H9 (cell line): ENCODE data around the gene RNF175. TPM values are rescaled to one million over a fixed set of nuclear protein-coding genes. Genes with fewer than 3 reads are reported as not detected.

Source experiments
- DNase-seq: peaks from one replicate; pipeline ENCODE4 v3.0.0-alpha.2; 2017
- H2AFZ ChIP-seq: one replicate; pipeline ENCODE4 v1.6.1; 2013; ENCODE audit warnings: mild to moderate bottlenecking, low read length, control low read depth, moderate library complexity
- H2AK5ac ChIP-seq: 2 replicates; pipeline ENCODE4 v1.6.1; 2013; ENCODE audit warnings: low read length, control low read depth, mixed read lengths; ENCODE audit not compliant: insufficient read length
- H2BK120ac ChIP-seq: one replicate; pipeline ENCODE4 v1.6.1; 2013; ENCODE audit warnings: low read depth, mild to moderate bottlenecking, low read length, control low read depth, inconsistent platforms; ENCODE audit not compliant: poor library complexity, severe bottlenecking
- H2BK12ac ChIP-seq: 2 replicates; pipeline ENCODE4 v1.6.1; 2013; ENCODE audit warnings: low read length, control low read depth, mixed read lengths, low read depth; ENCODE audit not compliant: insufficient read length
- H2BK15ac ChIP-seq: 2 replicates; pipeline ENCODE4 v1.6.1; 2013; ENCODE audit warnings: low read depth, low read length, control low read depth
- H2BK20ac ChIP-seq: one replicate; pipeline ENCODE4 v1.6.1; 2013; ENCODE audit warnings: low read depth, mild to moderate bottlenecking, low read length, control low read depth, inconsistent platforms; ENCODE audit not compliant: poor library complexity, severe bottlenecking
- H2BK5ac ChIP-seq: 2 replicates; pipeline ENCODE4 v1.6.1; 2013; ENCODE audit warnings: low read length, control low read depth, mixed read lengths; ENCODE audit not compliant: insufficient read length
- H3K14ac ChIP-seq: 2 replicates; pipeline ENCODE4 v1.6.1; 2013; ENCODE audit warnings: low read length, control low read depth; ENCODE audit not compliant: insufficient read depth
- H3K18ac ChIP-seq: 2 replicates; pipeline ENCODE4 v1.6.1; 2013; ENCODE audit warnings: low read depth, mild to moderate bottlenecking, mixed read lengths, low read length, control low read depth; ENCODE audit not compliant: insufficient read length
- H3K23ac ChIP-seq: 2 replicates; pipeline ENCODE4 v1.6.1; 2013; ENCODE audit warnings: low read length, control low read depth, mixed read lengths, low read depth; ENCODE audit not compliant: insufficient read length
- H3K23me2 ChIP-seq: 2 replicates; pipeline ENCODE4 v1.6.1; 2013; ENCODE audit warnings: low read depth, mild to moderate bottlenecking, mixed read lengths, low read length, control low read depth; ENCODE audit not compliant: insufficient read length, poor library complexity, severe bottlenecking
- H3K27ac ChIP-seq: 2 replicates; pipeline ENCODE4 v1.5.1; 2013; ENCODE audit warnings: low read length, control low read depth, mixed read lengths, low read depth; ENCODE audit not compliant: insufficient read length
- H3K27me3 ChIP-seq: 2 replicates; pipeline ENCODE4 v1.6.1; 2013; ENCODE audit warnings: low read length, control low read depth, inconsistent platforms; ENCODE audit not compliant: insufficient read depth
- H3K4ac ChIP-seq: 2 replicates; pipeline ENCODE4 v1.6.1; 2013; ENCODE audit warnings: low read depth, mild to moderate bottlenecking, control low read depth, inconsistent platforms, low read length, moderate library complexity
- H3K4me1 ChIP-seq: 2 replicates; pipeline ENCODE4 v1.6.1; 2013; ENCODE audit warnings: low read length, control low read depth, inconsistent platforms; ENCODE audit not compliant: insufficient read depth
- H3K4me2 ChIP-seq: 2 replicates; pipeline ENCODE4 v1.6.1; 2013; ENCODE audit warnings: low read length, control low read depth, mixed read lengths; ENCODE audit not compliant: insufficient read length, insufficient read depth
- H3K56ac ChIP-seq: 2 replicates; pipeline ENCODE4 v1.6.1; 2013; ENCODE audit warnings: low read depth, mild to moderate bottlenecking, mixed read lengths, low read length, control low read depth; ENCODE audit not compliant: insufficient read length
- H3K79me1 ChIP-seq: 2 replicates; pipeline ENCODE4 v1.6.1; 2013; ENCODE audit warnings: low read depth, mild to moderate bottlenecking, moderate library complexity, low read length, control low read depth, inconsistent platforms; ENCODE audit not compliant: insufficient read depth, poor library complexity, severe bottlenecking
- H3K79me2 ChIP-seq: 2 replicates; pipeline ENCODE4 v1.6.1; 2013; ENCODE audit warnings: low read length, control low read depth, inconsistent platforms; ENCODE audit not compliant: insufficient read depth
- H3K9ac ChIP-seq: 2 replicates; pipeline ENCODE4 v1.6.1; 2013; ENCODE audit warnings: low read length, control low read depth, mixed read lengths; ENCODE audit not compliant: insufficient read length; ENCODE audit errors: extremely low read depth
- H3K9me3 ChIP-seq: one replicate; pipeline ENCODE4 v1.6.1; 2013; ENCODE audit warnings: low read depth, low read length, inconsistent platforms; ENCODE audit not compliant: control insufficient read depth
- H3T11ph ChIP-seq: one replicate; pipeline ENCODE4 v1.6.1; 2013; ENCODE audit warnings: mild to moderate bottlenecking, low read length, control low read depth, inconsistent platforms
- H4K20me1 ChIP-seq: one replicate; pipeline ENCODE4 v1.6.1; 2013; ENCODE audit not compliant: control insufficient read depth, insufficient read length, insufficient read depth
- H4K5ac ChIP-seq: 2 replicates; pipeline ENCODE4 v1.6.1; 2013; ENCODE audit warnings: low read depth, mild to moderate bottlenecking, mixed read lengths, low read length, control low read depth; ENCODE audit not compliant: insufficient read length
- H4K8ac ChIP-seq: replicated peaks from 2 replicates; pipeline ENCODE4 v1.6.1; 2013; ENCODE audit warnings: low read length, control low read depth, mixed read lengths, low read depth; ENCODE audit not compliant: insufficient read length
- H4K91ac ChIP-seq: 2 replicates; pipeline ENCODE4 v1.6.1; 2013; ENCODE audit warnings: low read depth, mild to moderate bottlenecking, moderate library complexity, mixed read lengths, low read length, control low read depth; ENCODE audit not compliant: insufficient read length
- H3K27ac Mint-ChIP-seq, 3 experiments: 2 replicates in 2 of 3; 3 replicates in 1 of 3; pipeline ENCODE4 v1.8.0; 2020 to 2021; ENCODE audit warnings: mixed read lengths in 3 of 3, mild to moderate bottlenecking in 1 of 3, moderate library complexity in 1 of 3
- H3K27me3 Mint-ChIP-seq: 2 replicates; pipeline ENCODE4 v1.8.0; 2021; ENCODE audit warnings: low read depth, mild to moderate bottlenecking, moderate library complexity, mixed read lengths
- H3K36me3 Mint-ChIP-seq, 3 experiments: 2 replicates in 2 of 3; 3 replicates in 1 of 3; pipeline ENCODE4 v1.8.0; 2020 to 2021; ENCODE audit warnings: low read depth in 3 of 3, mixed read lengths in 3 of 3; ENCODE audit not compliant: insufficient read depth in 1 of 3
- H3K4me1 Mint-ChIP-seq, 2 experiments: 2 replicates each; pipeline ENCODE4 v1.8.0; 2020; ENCODE audit warnings: mixed read lengths in 2 of 2
- H3K4me3 Mint-ChIP-seq, 2 experiments: 2 replicates in 1 of 2; 3 replicates in 1 of 2; pipeline ENCODE4 v1.8.0; 2020 to 2021; ENCODE audit warnings: mild to moderate bottlenecking in 2 of 2, mixed read lengths in 2 of 2, moderate library complexity in 1 of 2
- H3K9me3 Mint-ChIP-seq, 2 experiments: 2 replicates in 1 of 2; 3 replicates in 1 of 2; pipeline ENCODE4 v1.8.0; 2020; ENCODE audit warnings: mild to moderate bottlenecking in 2 of 2, mixed read lengths in 2 of 2, moderate library complexity in 1 of 2
- WGBS: extraction: QIAGEN DNeasy Blood & Tissue Kit; methylation state at CpG from one replicate; pipeline ENCODE4 v1.1.7; 2013; ENCODE audit warnings: missing lambda C conversion rate, low lambda C conversion rate, mixed read lengths; ENCODE audit not compliant: insufficient read length; ENCODE audit errors: extremely low coverage; 5-methylcytosine and 5-hydroxymethylcytosine counted together
- total RNA-seq: library from RNA; stranded (reverse); gene quantifications from 2 replicates; pipeline ENCODE4 v1.2.1, GENCODE V29; 2021
- TF ChIP-seq, protein P1 (sequence below): fragments of 200-600 bp; sonication (generic); conservative IDR thresholded peaks from 3 replicates; pipeline ENCODE4 v1.8.0; 2021; ENCODE audit warnings: antibody characterized with exemption, mild to moderate bottlenecking

RNF175 gene
- total RNA-seq, 1 experiment from 2014 or later, result 4.3 TPM

DNA sequence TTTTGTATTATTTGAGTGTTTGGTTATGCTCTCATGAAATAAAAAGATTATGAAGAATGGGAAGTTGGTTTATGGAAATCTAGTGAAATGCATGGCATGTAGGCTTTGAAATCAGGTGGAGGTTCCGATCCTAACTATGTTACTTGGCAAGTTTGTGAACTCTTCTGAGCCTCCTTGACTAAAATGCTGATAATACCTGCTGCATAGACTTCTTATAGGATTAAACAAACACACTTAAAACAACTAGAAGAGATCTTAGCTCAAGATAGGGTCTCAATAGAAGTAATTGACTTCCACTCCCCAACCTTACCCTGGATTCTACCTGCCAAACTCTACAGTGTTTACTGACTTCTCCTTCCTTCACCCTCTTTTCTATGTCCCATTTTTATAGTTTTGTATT lies 97.9 kb downstream of the RNF175 start:
- no peak overlapping the region for H3K27ac ChIP-seq
- H3K79me2 ChIP-seq, result no peaks in the 10 kb centered on the region
- Mint-ChIP-seq H3K4me3 (no peak overlapping the region), H3K9me3 (peaks cover 21 to 23% of the 10 kb centered on the region in 2 experiments), H3K36me3 (peaks cover 9 to 12% (median 10%) of the 10 kb centered on the region in 3 experiments), H3K4me1 (no peaks in the 10 kb centered on the region), H3K27ac (no peak overlapping the region), H3K27me3 (peaks cover 8% of the 10 kb centered on the region)
- H3K79me1 ChIP-seq, result no peaks in the 10 kb centered on the region
- H4K20me1 ChIP-seq, result no peaks in the 10 kb centered on the region
- no peak overlapping the region for H3K56ac ChIP-seq
- H3K23me2 ChIP-seq, result no peaks in the 10 kb centered on the region
- no peak overlapping the region for H4K91ac ChIP-seq
- no peak overlapping the region for H3K4me2 ChIP-seq
- H2AK5ac ChIP-seq, result no peak overlapping the region
- no peak overlapping the region for H2BK12ac ChIP-seq
- H3T11ph ChIP-seq, result no peak overlapping the region
- H3K23ac ChIP-seq, result no peak overlapping the region
- TF ChIP-seq, protein P1, sequence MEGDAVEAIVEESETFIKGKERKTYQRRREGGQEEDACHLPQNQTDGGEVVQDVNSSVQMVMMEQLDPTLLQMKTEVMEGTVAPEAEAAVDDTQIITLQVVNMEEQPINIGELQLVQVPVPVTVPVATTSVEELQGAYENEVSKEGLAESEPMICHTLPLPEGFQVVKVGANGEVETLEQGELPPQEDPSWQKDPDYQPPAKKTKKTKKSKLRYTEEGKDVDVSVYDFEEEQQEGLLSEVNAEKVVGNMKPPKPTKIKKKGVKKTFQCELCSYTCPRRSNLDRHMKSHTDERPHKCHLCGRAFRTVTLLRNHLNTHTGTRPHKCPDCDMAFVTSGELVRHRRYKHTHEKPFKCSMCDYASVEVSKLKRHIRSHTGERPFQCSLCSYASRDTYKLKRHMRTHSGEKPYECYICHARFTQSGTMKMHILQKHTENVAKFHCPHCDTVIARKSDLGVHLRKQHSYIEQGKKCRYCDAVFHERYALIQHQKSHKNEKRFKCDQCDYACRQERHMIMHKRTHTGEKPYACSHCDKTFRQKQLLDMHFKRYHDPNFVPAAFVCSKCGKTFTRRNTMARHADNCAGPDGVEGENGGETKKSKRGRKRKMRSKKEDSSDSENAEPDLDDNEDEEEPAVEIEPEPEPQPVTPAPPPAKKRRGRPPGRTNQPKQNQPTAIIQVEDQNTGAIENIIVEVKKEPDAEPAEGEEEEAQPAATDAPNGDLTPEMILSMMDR, result no peak
- H2BK15ac ChIP-seq, result no peak overlapping the region
- WGBS, result no CpG with 5 or more reads among the region's 1 CpG
- H2BK20ac ChIP-seq, result no peak overlapping the region
- no peak for DNase-seq
- H3K14ac ChIP-seq, result no peak overlapping the region
- no peak overlapping the region for H4K8ac ChIP-seq
- H2BK120ac ChIP-seq, result no peak overlapping the region
- H3K4ac ChIP-seq, result no peak overlapping the region
- no peak overlapping the region for H3K9ac ChIP-seq
- H3K9me3 ChIP-seq, result no peaks in the 10 kb centered on the region
- no peak overlapping the region for H3K18ac ChIP-seq
- H2BK5ac ChIP-seq, result no peak overlapping the region
- H2AFZ ChIP-seq, result no peak overlapping the region
- H4K5ac ChIP-seq, result no peak overlapping the region
- H3K4me1 ChIP-seq, result no peaks in the 10 kb centered on the region
- H3K27me3 ChIP-seq, result no peaks in the 10 kb centered on the region
